ENCODE results near the gene DLGAP1.

- TF ChIP-seq ZBTB33 (IDR thresholded peaks at IDR 0.05; ENCODE audit: borderline replicate concordance, low read depth) (no peak), EP300 (IDR thresholded peaks at IDR 0.05; ENCODE audit: borderline replicate concordance in 1 of 2, low read depth in 1 of 2, low read length in 1 of 2) (peak in 1 of 2 experiments; percentile 92; a peak in 2 of 4 replicates), MXI1 (IDR thresholded peaks at IDR 0.05; ENCODE audit: low read depth, low read length) (0 out of 2 replicates have a peak, but pooled peaks have one; percentile 29), CTCF (IDR thresholded peaks at IDR 0.05) (no peak), RAD21 (IDR thresholded peaks at IDR 0.05; ENCODE audit: low read length) (no peak; the same call in 1 of the 2 replicates), USF2 (IDR thresholded peaks at IDR 0.05; ENCODE audit: borderline replicate concordance, low read depth, low read length) (no peak), EZH2phosphoT487 (IDR thresholded peaks at IDR 0.05; ENCODE audit: borderline replicate concordance, low read depth) (no peak), YY1 (IDR thresholded peaks at IDR 0.05; ENCODE audit: low read depth) (no peak), POLR2AphosphoS5 (IDR thresholded peaks at IDR 0.05; ENCODE audit: low read depth, low read length) (no peak), TAF1 (IDR thresholded peaks at IDR 0.05; ENCODE audit: borderline replicate concordance, low read depth, low read length) (no peak)
Observed at GRCh38 chr18:3530807-3531206, 924.3 kb downstream of the DLGAP1 start.
